Measurements from ENCODE around the gene MSN.

Gene MSN

DNA sequence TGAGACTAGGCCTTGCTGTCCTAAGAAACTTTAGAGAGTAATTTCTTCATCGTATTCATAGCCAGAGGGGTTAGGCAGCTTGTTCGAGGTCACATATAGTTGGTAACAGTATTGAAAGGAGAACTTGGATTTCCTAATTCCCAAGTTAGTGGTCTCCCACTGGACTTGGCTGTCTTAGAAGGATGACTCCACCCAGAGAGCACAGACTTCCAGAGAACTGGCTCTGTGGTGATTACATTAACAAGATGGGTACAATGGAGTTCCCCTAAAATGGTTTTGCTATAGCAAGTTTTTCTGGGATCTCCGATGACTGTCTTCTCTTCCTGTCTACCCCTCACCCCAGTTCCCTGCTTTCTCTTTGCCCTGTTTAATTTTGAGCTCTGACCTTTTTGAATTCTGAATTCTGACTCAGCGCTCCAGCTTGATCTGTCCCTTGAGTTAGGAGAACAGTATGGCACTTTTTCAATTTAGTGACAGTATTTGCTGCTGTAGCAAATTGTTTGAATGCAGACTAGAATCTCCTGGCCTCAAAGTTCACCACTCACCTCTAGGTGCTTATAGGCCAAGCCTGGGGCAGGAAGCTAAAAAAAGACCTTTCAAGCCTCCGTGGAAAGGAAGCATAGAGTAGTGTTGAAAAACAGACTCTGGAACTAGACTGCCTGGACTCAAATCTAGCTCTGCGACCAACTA lies 6.9 kb downstream of the MSN start:
- FAIRE-seq: no peak

DNA sequence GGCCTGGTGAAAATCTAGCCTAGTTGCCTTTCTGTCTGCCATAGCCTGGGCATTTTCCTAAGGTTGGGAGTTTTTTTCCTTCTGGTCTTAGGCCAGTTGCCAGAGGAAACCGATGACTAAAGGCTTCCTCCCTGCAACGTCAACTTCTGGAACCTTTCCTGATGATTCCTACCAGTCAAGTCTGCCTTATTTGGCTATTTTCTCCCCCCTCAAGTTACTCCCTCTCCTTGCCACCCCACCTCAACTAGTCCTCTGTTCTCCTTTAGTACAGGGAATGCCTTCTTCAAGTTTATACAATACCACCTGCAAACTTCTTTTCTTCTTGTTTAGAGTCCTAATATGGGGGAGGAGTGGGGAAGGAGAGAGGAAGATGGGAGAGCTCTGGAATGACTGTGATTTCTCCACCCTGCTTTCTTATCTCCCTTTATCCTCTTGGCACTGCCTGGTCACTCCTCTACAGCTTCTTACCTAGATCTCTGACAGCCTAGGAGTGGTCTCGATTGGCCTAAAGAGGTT lies 10.6 kb downstream of the MSN start:
- FAIRE-seq: no peak

DNA sequence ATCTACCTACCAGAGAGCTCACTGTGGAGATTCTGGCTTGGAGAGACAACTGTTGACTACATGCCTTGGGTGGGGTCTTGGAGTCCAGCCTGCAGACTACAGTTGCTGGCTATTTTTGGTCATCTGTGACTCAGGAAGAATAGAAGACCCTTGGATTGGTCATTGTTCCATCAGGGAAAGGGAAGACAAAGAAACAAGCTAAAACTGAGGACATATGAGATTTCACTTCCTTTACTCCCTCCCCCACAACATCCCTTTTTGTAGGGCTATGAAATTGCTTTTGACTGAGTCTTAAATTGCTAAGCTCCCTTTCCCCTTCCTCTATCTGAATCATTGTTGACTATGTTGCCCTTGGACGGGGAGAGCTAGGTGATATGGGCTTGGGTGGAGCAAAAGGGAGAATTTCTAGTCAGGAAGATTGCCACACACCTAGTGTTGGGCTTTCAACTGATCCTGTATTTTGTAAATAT lies 11.7 kb downstream of the MSN start:
- FAIRE-seq: no peak

- no peak for FAIRE-seq
Observed at GRCh38 chrX:65681810-65682209, 14.4 kb downstream of the MSN start.

DNA sequence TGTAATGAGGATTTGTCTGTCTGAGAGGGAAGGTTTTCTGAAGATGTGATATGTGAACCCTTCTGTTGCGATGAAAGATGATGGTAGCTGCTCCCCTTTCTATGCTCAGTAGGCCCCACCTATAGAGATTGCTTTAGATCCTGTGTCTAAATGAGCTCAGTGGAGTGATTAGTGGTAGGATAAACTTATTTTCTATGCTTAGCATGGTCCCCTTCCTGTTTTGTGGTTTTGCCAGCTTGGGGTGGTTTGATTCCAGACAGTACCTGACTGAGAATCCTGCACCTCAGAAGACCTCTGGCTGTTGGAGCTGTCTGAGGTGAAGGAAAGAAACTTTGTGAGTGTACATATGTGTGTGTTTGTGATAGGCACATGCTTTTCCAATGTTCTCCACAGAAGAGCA lies 17.7 kb downstream of the MSN start:
- no peak for FAIRE-seq

- no peak for FAIRE-seq
Observed at GRCh38 chrX:65686236-65686635, 18.8 kb downstream of the MSN start.

DNA sequence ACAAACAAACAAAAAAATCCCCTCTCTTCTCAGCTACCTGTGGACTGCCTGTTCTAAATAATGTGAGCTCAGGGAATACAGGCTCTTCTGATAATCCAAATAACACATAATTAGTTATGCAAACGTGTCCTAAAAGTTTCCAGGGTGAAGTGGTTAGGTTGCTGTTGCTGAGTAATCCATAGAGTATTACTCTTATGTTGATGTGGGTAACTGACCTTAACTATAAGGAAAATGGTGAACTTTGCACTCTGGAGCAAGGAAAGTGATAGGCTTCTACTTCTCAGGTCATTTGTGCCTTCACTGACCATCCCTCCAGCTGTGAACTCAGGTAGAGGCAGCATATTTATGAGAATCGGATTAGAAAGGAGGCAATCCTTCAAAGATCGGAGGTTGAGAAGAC lies 19.9 kb downstream of the MSN start:
- no peak for FAIRE-seq

GRCh38 chrX:65688403-65688871 lies 21.0 kb downstream of the MSN start:
- no peak for FAIRE-seq

DNA sequence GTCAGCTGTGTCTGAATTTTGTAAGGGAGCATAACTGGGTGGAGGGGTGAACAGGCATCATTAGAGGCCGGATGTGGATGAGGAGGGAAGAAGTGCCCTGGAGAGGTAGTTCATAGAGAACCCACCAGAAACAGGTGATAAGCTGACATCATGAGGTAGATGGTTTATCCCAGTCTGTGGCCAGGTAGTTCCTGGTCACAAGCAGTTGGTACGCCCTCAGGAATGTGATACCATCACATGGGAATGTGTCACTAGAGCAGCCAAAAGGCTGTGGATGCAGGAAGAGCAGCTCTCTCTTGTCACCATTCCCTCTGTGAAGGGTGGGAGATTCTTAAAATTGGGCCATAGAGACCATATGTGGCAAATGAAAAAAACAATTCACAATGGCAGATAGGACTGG lies 21.9 kb downstream of the MSN start:
- FAIRE-seq: no peak

DNA sequence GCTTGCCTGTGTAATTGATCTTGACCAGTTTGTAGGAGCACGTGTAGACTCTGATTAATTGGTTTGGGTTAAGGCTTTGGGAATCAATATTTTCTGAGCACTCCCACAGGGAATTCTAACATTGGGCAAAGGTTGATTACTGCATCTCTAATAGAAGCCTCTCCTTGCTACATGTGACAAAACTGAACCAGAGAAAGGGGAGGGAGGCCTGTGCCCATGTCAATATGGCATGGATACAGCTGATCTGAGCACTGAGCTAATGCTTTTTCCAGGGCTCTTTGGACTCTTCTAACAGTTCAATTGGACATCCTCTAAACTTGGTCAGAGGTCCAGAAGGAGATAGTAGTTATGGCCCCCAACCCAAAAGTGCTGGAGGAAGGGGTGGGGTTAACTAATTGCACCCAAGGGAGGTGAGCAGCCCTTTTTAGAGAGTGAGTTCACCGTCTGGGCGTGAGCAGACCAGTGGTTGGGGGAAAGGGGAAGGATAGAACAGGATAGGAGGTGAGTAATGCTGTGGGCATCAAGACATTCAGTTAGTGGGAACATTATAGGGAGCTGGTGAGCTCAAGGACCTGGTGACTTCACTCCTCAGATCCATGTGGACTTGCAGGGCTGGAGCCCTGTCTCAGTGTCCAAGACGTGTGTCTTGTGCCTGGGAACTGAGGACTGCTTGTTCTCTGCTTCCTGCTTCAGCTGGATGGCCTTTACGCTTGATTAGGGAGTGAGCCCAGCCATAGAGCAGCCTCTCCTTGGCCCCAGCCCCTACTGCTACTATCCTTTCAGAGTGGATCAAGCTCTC lies 22.8 kb downstream of the MSN start:
- FAIRE-seq: no peak

DNA sequence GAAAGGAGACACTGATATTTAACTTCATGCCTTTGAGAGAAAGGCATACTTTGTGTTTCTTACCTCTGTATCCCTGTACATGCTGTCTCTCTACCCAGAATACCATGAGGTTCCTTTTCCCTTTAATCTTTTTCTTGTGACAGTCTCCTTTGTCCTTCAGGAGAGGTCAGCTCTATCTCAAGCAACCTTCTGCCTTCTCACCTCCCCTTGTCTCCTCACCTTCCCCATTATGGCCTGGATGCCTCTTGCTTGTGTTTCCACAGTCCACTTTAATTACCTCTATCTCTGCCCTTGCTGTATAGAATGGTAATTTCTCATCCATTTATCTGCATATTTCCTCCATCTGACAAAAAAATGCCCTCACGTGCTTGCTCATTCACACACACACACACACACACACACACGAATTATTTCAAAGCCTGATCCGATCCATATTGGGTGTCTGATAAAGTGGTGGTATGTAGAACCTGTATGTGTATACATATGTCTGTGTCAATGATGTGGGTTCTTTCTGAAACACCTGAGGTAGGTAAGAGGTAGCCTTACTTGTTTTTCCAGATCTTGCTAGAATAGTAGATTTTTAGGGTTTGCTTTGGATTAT lies 28.5 kb downstream of the MSN start:
- FAIRE-seq: no peak

GRCh38 chrX:65696613-65697012 lies 29.2 kb downstream of the MSN start:
- no peak for FAIRE-seq

DNA sequence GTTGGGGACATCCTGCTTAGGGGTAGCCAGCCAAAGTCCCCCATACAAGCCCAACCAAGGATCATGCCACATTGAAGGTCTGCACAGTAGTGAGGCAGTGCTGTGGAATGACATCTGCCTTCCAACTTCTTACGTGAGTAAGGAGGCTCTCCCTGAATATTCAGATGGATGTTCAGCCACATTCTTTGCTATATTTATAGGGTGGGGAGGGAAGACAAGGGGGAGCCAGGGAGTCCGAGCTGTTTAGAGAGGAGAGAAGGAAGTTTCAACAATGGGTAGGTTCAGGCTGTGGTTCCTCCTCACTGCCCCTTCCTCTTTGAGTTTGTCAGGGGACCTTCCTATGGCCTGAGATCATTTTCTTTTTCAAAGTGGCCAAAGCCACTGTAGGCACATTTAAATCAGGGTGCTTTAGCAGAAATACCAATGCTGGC lies 29.8 kb downstream of the MSN start:
- no peak for FAIRE-seq

DNA sequence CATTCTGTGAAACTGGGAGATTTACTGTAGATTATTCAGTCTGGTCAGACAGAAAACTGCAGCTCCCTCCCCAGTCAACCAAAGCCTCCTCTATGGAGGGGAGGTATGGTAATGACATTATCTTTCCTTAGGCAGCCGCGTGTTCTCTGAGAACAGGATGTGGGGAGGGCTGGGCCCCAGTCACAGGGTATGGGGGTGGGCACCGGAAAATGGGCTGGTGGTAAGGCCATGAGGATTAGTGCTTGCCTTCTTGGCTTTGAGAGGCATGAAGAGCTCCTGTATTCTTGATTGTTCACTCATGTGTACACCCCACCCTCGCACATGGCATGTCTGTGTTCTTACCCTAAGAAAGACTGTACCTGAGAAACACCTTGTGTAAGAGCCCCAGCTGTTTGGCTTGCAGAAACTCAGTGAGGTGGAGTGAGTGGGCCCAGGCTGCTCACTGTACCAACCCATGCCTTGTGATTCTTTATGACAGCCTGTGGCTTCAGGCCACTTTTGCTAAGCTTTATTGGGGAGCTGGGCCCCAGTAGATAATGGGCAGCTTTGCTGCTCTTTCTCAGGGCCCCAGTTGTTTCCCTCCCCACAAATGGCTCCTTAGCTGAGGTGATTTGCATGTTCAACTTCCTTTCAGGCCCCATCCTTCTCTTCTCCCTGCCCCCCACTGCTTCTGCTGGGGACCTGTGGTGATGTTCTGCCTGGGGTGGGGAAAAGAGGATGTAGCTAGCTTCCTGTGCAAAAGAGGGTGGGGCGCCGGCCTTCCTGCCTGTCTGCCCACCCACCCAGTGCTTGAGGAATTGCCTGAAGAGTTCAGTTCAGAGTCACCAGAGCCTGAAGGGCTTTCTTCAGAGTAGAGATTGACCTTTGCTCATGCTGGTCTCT lies 30.7 kb downstream of the MSN start:
- FAIRE-seq: no peak

DNA sequence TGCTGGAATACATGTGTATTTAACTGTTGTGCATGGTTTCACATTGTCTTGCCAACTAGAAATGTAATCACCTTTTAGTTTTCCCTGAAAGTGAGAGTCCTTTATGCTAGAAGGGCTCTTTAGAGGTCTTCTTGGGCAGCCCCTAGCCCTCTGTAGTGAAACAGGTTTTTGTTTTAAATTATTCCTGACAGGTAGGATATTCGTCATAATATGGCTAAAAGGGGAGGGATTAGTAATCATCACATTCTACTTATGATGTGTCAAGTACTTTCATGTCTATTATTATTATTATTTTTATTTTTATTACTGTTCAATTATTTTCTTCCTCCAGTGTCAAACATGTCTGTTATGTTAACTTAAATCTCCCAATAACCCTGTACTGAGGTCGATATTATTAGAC lies 35.5 kb downstream of the MSN start:
- no peak for FAIRE-seq

- no peak for FAIRE-seq
Observed at GRCh38 chrX:65705439-65705838, 38.0 kb downstream of the MSN start.

DNA sequence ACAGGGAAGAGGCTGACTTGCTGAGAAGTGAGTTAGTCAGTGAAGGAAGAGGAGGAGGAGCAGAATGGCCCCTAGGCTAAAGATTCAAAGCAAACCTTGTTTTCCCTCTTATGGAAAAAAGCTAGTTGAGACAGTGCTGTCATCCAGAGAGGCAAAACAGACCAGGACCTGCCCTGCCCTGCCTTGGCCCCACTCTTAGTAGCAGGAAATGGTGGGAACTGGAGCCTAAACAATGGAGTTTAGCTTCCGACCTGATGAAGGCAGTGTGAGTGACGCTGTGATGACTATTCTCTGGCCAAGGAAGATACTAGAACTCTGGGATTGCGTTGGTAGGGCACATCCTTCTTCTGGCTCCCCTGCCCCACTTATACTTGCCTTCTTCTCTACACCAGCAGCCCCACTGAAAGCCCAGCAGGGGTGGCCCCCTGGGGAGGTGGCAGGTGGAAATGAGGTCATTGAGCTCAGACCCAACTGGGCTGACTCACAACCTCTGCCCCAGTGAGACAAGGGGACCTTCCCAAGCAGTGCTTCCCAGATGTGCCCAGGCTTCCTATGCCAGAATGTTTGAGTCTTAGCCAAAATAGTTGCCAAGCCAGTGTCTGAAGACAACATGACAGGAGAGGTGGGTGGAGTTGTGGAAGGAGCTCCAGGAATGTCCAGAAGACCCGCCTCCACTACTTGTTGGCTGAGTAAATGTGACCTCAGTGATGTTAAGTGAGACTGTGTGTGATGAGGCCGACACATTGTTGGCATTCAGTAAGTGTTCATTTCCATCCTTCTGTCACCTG lies 38.8 kb downstream of the MSN start:
- no peak for FAIRE-seq

DNA sequence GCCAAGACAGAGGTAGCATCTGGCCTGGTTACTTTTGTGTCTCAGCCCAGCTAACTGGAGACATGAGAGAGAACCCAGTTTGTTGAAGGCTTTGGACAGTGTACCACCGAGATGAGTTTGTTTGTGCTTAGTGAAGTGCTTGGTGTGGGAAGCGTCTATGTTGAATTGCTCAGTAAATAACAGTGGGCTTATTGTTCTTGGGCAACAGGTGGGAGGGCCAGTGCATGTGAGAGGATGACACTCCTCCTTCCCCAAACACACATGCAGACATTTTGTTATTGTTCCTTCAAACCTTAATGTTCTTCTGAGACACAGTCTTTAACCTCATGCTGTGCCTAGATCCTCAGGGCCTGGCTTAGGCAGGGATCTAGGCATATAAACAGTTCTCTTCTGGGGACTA lies 39.7 kb downstream of the MSN start:
- no peak for FAIRE-seq

GRCh38 chrX:65712005-65712806 lies 44.8 kb downstream of the MSN start:
- no peak for FAIRE-seq

- FAIRE-seq: no peak
Observed at GRCh38 chrX:65718538-65718937, 51.1 kb downstream of the MSN start.

DNA sequence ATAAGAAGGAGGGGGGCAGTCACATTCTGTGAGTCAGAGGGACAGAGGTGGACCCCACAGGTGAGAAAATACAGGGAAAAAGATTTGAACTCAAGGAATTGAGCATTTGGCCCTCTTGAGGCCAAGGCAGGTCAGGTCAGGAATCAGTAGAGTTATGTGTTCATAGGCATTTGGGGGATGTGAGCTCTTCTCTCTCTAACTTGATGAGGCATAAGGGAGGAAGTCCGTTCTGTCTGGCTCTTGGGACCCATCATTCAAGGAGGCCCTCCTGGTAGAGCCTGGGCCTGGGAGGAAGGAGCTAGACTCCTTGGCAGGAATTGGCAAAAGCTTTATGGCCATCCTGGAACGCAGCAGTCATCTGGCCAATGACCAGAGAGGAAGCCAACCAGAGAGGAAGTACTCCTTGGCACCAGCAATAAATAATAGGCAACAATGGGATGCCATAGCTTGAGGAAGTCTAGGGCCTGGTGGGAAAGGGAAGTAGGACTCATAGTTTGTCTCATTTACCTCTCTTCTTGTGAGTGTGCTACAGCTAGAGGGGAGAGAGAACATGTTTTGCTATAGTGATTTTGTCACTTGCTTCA lies 53.0 kb downstream of the MSN start:
- FAIRE-seq: no peak

Measured in A204.1 (cell line).